NCI-H2196 (cell line): ENCODE results near the gene MLN.

ENCODE experiments used
- DNase-seq: peaks from one replicate; lab custom pipeline; 2025; ENCODE audit not compliant: unreplicated experiment; lab: John Stamatoyannopoulos, UW

Gene MLN

GRCh38 chr6:33803571-33804053 lies at the start of gene MLN:
Gene MLN (minus strand): TSS chr6:33804003. CDS start chr6:33801163, 2,840 bp downstream.
- no peak for DNase-seq

GRCh38 chr6:33853026-33853425 lies 49.2 kb upstream of the MLN start:
- no peak for DNase-seq

DNA sequence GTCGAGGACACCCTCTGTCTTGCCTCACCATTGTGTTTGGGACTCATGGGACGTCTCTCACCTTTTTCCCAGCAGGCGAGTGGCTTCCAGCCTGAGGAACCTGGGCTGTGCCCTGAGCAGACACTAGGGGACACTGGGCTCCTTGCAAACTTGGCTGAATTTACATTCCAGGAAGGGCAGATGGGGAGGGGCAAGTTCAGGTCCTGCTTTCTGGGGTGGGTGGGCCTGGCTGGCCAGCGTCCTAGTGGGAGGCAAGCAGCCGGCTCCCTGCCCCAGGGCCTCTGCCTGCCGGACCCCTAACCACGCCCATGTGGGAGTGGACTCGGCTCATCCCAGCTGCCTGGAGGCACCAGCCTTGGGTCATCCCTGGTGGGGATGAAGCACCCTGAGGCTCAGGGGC lies 48.2 kb upstream of the MLN start:
- DNase-seq, result peak; percentile 34

GRCh38 chr6:33850869-33851541 lies 47.2 kb upstream of the MLN start:
- DNase-seq, result peak; percentile 11

GRCh38 chr6:33850296-33850695 lies 46.5 kb upstream of the MLN start:
- no peak for DNase-seq

GRCh38 chr6:33849500-33850075 lies 45.8 kb upstream of the MLN start:
- DNase-seq, result no peak

DNA sequence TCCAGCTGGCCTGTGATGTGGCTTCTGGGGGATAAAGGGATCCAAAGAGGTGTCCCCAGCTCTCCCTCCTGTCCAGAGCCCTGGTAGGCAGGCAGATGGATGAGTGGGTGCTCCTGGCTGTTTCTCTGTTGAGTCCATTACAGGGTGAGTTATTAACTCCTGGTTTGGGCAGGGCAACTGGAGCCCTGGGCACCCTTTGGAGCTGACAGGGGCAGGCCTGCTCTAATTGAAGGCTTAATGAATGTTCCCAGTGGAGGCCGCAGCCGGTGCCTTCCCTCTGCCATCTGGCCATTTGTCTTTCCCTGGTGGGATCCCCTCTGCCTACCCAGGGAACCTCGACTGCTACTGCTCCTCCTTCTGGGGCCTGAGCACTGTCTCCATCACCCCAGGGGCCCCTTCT lies 44.7 kb upstream of the MLN start:
- DNase-seq, result no peak

DNA sequence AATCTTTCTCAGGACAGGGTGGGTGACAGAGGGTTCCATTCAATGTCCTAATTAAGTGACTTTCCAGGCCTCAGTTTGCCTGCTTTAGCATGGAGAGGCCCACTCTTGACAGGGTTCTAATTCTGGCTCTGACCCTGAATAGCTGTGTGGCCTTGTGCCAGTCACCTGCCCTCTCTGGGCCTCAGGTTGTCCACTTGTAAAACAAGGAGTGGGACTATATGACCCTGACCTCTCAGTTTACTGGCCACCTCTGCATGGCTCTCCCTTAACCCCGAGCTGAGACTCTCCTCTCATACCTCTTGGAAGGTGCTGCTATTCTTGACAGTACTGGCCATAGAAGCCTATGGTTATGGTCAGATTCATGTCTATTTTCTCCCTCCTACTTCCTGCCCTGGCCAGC lies 44.1 kb upstream of the MLN start:
- no peak for DNase-seq

GRCh38 chr6:33847078-33847477 lies 43.3 kb upstream of the MLN start:
- DNase-seq, result no peak

DNA sequence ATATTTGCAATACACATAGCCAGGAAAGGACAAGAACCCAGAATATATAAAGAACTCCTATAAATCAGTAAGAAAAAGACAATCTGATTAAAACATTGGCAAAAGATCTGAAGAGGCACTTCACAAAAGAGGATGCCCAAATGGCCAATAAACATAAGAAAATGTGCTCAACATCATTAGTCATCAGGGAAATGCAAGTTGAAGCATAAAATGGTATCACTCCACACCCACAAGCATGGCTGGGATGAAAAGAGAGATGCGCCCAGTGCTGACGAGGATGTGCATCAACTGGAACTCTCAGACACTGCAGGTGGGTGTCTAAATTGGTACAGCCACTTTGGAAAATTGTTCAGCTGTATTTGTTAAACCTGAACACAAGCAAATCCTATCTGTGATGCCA lies 42.4 kb upstream of the MLN start:
- DNase-seq, result no peak

DNA sequence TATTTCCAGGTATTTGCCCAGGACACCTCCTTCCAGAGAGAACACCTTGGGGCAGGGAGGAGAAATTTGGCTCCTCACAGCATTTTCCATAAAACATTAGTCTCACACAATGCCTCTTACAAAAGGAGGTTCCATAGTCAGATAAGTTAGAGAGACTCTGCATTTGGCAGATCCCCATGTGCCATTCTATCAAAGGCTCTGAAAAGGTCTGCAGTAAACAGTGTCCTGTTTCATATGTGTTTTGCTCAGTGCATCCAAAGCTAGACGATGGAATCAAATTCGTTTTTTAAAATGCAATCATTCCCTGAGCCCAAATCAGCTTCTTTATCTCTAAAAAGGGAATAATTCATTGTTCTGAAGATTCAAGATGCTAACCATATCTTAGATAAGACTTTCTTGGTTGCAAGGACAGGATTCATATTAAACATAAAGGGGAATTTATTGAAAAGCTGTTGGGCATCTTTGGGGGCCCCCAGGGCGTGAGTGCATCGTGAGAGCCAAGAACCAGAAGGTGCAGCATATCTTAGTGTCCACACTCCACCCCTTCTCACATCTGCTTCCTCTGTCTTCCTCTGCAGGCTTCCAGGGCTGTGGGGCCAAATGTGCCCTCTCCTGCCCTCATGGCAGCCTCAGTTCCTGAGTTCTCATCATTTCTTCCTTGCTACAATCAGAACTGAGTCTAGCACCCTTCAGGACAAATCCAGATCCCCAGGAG lies 41.4 kb upstream of the MLN start:
- no peak for DNase-seq

- DNase-seq, result no peak
Observed at GRCh38 chr6:33843131-33844121, 39.6 kb upstream of the MLN start.

DNA sequence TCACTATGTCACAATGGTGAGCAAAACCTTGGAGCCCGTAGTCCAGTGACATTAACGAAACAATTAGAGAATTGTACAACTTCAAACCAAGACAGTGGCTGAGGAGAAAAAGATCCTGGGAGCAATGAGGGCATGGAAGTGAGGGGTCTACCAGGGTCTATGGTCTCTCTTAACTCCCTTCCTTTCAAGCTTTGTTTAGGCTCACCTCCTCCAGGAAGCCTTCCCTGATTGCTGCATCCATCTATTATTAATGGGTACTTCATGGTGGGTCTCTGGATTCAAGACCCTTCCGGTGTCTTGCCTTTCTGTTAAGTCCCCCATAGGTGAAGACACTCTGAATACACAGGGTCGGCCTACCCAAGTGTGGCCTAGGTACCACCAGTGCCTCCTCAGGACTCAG lies 38.1 kb upstream of the MLN start:
- DNase-seq, result no peak

DNA sequence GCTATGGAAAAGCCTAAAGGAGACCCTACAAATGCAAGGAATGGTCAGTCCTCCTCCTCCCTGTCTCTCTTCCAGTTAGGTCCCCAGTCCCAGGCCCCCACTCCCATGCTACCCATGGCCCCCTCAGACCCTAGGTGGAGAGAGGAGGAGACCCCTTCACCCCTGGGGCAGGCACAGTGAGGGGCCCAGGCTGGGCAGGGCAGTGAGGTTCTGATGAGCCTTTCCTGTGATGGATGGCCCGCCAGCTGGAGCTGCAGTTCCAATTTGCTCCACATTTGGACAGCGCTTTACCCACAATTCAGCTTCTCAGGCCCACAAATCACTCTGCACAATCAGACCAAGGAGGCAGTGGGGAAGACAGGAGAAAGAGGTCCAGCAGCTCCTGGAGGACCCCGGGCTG lies 37.3 kb upstream of the MLN start:
- DNase-seq, result no peak

- DNase-seq, result peak; percentile 28
Observed at GRCh38 chr6:33840048-33840926, 36.5 kb upstream of the MLN start.

DNA sequence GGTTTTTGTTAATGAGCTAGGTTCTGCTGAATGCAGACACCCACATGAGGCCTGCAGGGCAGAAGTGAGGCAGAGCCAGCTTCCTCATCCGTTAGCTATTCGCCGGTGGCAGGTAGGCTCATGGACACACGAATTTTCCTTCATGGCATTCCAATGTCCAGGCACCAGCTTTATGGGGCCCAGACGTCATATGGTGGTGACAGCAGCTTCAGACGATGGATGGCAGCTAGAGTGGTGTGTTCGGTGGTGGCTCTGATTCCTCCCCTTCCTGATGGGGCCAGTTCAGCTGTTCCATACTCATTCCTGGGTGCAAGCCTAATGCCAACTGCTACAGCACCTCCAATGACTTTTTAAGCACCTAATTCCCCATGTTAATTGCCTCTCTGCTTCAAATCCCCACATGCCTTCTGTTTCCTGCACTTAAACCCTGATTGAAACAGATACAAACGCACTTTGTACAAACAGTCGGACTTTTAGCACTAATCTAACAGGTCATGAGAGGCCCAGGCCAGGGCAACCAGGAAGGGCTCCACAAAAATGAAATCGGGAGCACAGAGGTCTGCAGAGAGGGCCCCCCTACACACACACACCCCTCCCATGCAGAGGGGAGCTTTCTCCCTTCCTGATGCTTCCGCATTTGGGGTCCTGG lies 35.7 kb upstream of the MLN start:
- no peak for DNase-seq

- no peak for DNase-seq
Observed at GRCh38 chr6:33838983-33839382, 35.2 kb upstream of the MLN start.

DNA sequence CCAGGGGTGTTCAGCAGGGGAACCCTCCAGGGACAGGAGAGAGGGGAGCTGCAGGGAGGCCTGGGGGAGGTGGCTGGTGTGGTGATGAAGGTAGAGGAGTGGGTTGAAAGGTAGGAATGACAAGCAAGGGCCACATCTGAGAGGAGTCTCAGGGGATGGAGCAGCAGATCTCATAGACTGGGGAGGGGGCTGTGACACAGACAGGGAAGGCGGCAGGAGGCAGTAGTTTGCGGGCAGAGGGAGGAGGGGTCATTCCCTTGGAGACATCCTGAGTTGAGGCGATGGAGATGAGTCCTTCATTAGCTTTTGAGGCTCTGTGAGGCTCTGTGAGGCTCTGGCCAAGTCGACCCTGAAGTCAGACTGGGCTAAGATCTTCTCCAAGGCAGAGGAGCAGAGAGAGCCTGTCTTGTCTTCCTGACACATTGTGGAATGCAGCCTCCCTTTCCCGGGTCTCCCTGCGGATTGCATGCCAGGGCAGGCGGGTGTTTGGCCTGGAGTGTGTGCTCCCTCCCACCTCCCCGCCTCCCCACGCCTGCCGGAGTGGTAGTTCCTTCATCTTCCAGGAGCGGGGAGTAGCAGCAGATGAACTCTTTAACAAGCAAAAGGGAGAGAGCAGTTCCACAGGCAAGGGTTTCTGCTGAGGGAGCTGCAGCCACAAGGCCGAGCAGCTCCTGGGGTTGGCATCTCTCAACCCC lies 34.3 kb upstream of the MLN start:
- no peak for DNase-seq
